Natural killer cell (primary cell): ENCODE results near the gene ATP5F1E. TPM values are rescaled to one million over a fixed set of nuclear protein-coding genes. Genes with fewer than 3 reads are reported as not detected.

ENCODE experiments used
- ATAC-seq, 3 donors: fragments of 150-1000 bp in 2 of 3; fragments of 200-7000 bp in 1 of 3; cut with Tn5 transposase; 1 replicate in 1 of 3; 2 replicates in 2 of 3; pipeline ENCODE4 v1.10.0; 2021; ENCODE audit warnings: mild to moderate bottlenecking in 2 of 3, moderate library complexity in 2 of 3
- DNase-seq, 2 donors: peaks; one replicate each; pipeline versions ENCODE4 v3.0.0 to v3.0.0-alpha.2; 2013 to 2021; ENCODE audit warnings: mixed read lengths in 1 of 2
- H3K27ac ChIP-seq: one replicate; pipeline ENCODE4 v1.5.1; 2013; ENCODE audit warnings: mild to moderate bottlenecking, low read length
- H3K27me3 ChIP-seq: one replicate; pipeline ENCODE4 v1.6.1; 2013; ENCODE audit warnings: low read length; ENCODE audit not compliant: control insufficient read depth, insufficient read depth
- H3K36me3 ChIP-seq: one replicate; pipeline ENCODE4 v1.6.1; 2013; ENCODE audit warnings: low read length; ENCODE audit not compliant: control insufficient read depth, insufficient read depth
- H3K4me1 ChIP-seq: one replicate; pipeline ENCODE4 v1.6.1; 2013; ENCODE audit warnings: low read length; ENCODE audit not compliant: control insufficient read depth, insufficient read depth
- H3K4me3 ChIP-seq: one replicate; pipeline ENCODE4 v1.5.1; 2013; ENCODE audit warnings: low read length
- H3K9me3 ChIP-seq: one replicate; pipeline ENCODE4 v1.6.1; 2013; ENCODE audit warnings: low read length; ENCODE audit not compliant: control insufficient read depth, insufficient read depth
- H3K27ac Mint-ChIP-seq, 2 donors: one replicate each; pipeline ENCODE4 v1.8.0; 2022; ENCODE audit warnings: mild to moderate bottlenecking in 2 of 2, mixed read lengths in 2 of 2, moderate library complexity in 1 of 2
- H3K27me3 Mint-ChIP-seq, 2 donors: one replicate each; pipeline ENCODE4 v1.8.0; 2022; ENCODE audit warnings: low read depth in 2 of 2, mixed read lengths in 2 of 2
- H3K36me3 Mint-ChIP-seq: one replicate; pipeline ENCODE4 v1.8.0; 2022; ENCODE audit warnings: mixed read lengths
- H3K4me1 Mint-ChIP-seq, 2 donors: one replicate each; pipeline ENCODE4 v1.8.0; 2022; ENCODE audit warnings: mixed read lengths in 2 of 2
- H3K4me3 Mint-ChIP-seq: one replicate; pipeline ENCODE4 v1.8.0; 2022; ENCODE audit warnings: mild to moderate bottlenecking, moderate library complexity, mixed read lengths
- H3K9me3 Mint-ChIP-seq, 2 donors: one replicate each; pipeline ENCODE4 v1.8.0; 2022; ENCODE audit warnings: mixed read lengths in 2 of 2
- WGBS: methylation state at CpG from one replicate; pipeline ENCODE4 v1.1.7; 2013; ENCODE audit warnings: missing lambda C conversion rate; ENCODE audit not compliant: insufficient coverage; 5-methylcytosine and 5-hydroxymethylcytosine counted together
- intact Hi-C: fragments of 100-400 bp; cut with micrococcal nuclease; formaldehyde crosslinking; loops from one replicate; pipeline ENCODE4 v1.14.2; 2022
- total RNA-seq, 4 donors: library from RNA; stranded (reverse); fragments of 120-200 nt in 1 of 4; gene quantifications; one replicate each; pipeline versions ENCODE4 v1.2.3 to v1.2.4, GENCODE V29; 2013 to 2022
- TF ChIP-seq, protein P1 (sequence below): fragments of 200-600 bp; IDR thresholded peaks from one replicate; pipeline ENCODE4 v1.8.0; 2022; ENCODE audit warnings: antibody characterized with exemption

The ATP5F1E gene
- total RNA-seq, 3 donors from 2014 or later (not counting 1 experiment from before 2014, with no cell fraction given), result 45.9 to 58.0 (median 50.8) TPM

GRCh38 chr20:59027741-59028320 lies 4.3 kb downstream of the ATP5F1E start:
- TF ChIP-seq, protein P1, sequence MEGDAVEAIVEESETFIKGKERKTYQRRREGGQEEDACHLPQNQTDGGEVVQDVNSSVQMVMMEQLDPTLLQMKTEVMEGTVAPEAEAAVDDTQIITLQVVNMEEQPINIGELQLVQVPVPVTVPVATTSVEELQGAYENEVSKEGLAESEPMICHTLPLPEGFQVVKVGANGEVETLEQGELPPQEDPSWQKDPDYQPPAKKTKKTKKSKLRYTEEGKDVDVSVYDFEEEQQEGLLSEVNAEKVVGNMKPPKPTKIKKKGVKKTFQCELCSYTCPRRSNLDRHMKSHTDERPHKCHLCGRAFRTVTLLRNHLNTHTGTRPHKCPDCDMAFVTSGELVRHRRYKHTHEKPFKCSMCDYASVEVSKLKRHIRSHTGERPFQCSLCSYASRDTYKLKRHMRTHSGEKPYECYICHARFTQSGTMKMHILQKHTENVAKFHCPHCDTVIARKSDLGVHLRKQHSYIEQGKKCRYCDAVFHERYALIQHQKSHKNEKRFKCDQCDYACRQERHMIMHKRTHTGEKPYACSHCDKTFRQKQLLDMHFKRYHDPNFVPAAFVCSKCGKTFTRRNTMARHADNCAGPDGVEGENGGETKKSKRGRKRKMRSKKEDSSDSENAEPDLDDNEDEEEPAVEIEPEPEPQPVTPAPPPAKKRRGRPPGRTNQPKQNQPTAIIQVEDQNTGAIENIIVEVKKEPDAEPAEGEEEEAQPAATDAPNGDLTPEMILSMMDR, result no peak
- peak overlapping the region in 1 of 2 donors; percentile 8 for H3K27ac Mint-ChIP-seq
- H3K4me1 Mint-ChIP-seq, result peaks cover 63 to 72% of the 10 kb centered on the region in 2 donors
- ATAC-seq (no peak), DNase-seq (no peak)
- Histone ChIP-seq H3K27me3 (no peaks in the 10 kb centered on the region), H3K27ac (no peak overlapping the region), H3K36me3 (peaks cover 69% of the 10 kb centered on the region), H3K4me3 (no peak overlapping the region), H3K9me3 (no peaks in the 10 kb centered on the region), H3K4me1 (peaks cover 20% of the 10 kb centered on the region)
- H3K4me3 Mint-ChIP-seq, result no peak overlapping the region
- H3K9me3 Mint-ChIP-seq, result no peaks in the 10 kb centered on the region
- WGBS, result 95% methylated on average over 8 of the region's 8 CpGs
- intact Hi-C loops, result no loop called here
- H3K27me3 Mint-ChIP-seq, result no peaks in the 10 kb centered on the region
- peaks cover 28% of the 10 kb centered on the region for H3K36me3 Mint-ChIP-seq

DNA sequence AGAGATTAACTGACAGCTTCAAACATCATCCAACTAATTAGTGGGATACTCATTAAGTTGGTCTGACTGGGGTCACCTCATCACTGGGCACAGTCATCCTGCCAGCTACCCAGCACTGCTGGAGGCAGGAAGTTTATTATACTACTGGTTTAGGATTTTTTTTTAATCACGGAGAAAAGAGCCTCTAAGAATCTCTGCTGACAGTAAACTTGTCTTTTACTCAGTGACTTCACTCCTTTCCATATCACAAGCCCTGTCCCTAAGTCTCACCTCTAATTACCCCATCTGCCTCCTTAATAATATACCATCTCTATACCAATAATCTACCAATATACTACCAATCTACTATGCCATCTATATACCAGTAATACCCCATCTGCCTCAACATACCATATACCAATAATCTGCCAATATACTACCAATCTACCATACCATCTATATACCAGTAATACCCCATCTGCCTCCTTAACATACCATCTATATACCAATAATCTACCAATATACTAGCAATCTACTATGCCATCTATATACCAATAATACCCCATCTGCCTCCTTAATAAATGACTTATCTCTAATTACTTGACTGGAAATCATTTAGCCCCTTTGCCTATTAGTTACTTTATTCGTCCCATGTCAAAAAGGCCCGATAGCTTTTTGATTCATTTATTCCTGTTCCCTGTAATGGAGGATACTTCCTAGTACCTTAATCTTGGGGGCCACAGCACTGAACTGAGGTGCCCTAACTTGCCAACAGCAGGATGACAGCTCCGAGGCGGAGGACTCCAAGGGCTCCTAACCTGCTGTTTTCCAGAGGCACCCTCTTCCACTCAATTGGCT lies 5.0 kb downstream of the ATP5F1E start:
- H3K27me3 ChIP-seq, result no peaks in the 10 kb centered on the region
- TF ChIP-seq, protein P1, result no peak
- H3K4me3 ChIP-seq, result no peak overlapping the region
- WGBS, result 97% methylated on average over 5 of the region's 5 CpGs
- Mint-ChIP-seq H3K4me3 (no peak overlapping the region), H3K9me3 (no peaks in the 10 kb centered on the region), H3K36me3 (peaks cover 28% of the 10 kb centered on the region), H3K27ac (peak overlapping the region; percentile 1 to 8), H3K27me3 (no peaks in the 10 kb centered on the region), H3K4me1 (peaks cover 59 to 74% of the 10 kb centered on the region in 2 donors)
- DNase-seq, result no peak
- no peaks in the 10 kb centered on the region for H3K9me3 ChIP-seq
- H3K4me1 ChIP-seq, result peaks cover 16% of the 10 kb centered on the region
- intact Hi-C loops, result no loop called here
- peaks cover 72% of the 10 kb centered on the region for H3K36me3 ChIP-seq
- no peak for ATAC-seq
- no peak overlapping the region for H3K27ac ChIP-seq

DNA sequence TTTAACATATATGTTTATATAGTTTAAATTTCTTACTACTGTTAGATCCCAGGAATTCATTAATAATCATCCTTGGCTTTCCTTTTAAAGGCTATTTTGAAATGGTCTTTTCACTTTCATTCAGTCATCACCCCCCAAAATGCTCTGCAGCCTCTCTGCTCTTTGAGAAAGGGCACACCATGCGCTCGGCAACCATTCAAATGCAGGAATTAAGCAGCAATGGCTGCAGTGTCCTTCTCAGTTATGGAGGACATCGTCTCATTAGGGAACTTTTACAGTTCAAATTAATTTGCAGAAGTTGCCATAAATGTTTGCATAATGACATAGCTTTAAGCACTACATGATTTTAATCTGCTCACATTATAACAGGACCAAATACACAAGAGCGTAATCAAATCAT lies 6.6 kb downstream of the ATP5F1E start:
- Mint-ChIP-seq H3K4me3 (no peak overlapping the region), H3K27me3 (no peaks in the 10 kb centered on the region), H3K9me3 (no peaks in the 10 kb centered on the region), H3K4me1 (peaks cover 52 to 63% of the 10 kb centered on the region in 2 donors), H3K36me3 (peaks cover 28% of the 10 kb centered on the region), H3K27ac (peak overlapping the region in 1 of 2 donors; percentile 14)
- no peak for DNase-seq
- TF ChIP-seq, protein P1, result no peak
- no peak for ATAC-seq
- Histone ChIP-seq H3K4me1 (peaks cover 8% of the 10 kb centered on the region), H3K4me3 (no peak overlapping the region), H3K27me3 (no peaks in the 10 kb centered on the region), H3K9me3 (no peaks in the 10 kb centered on the region), H3K36me3 (peaks cover 72% of the 10 kb centered on the region), H3K27ac (no peak overlapping the region)
- WGBS, result 92% methylated on average over 4 of the region's 4 CpGs
- intact Hi-C loops, result no loop called here
